GM23338 (cell line): ENCODE measurements around the gene GAK. TPM values are rescaled to one million over a fixed set of nuclear protein-coding genes. Genes with fewer than 3 reads are reported as not detected.

ENCODE experiments used
- ATAC-seq: fragments of 200-7000 bp; cut with Tn5 transposase; 3 replicates; pipeline ENCODE4 v1.9.1; 2020
- DNase-seq: peaks from one replicate; pipeline ENCODE4 v3.0.0-alpha.2; 2015; ENCODE audit warnings: low spot score
- H2AFZ ChIP-seq: fragments of 200-600 bp; sonication (generic); 2 replicates; pipeline ENCODE4 v1.8.0; 2016; ENCODE audit warnings: antibody characterized with exemption, mild to moderate bottlenecking, moderate library complexity
- H3F3A ChIP-seq: fragments of 200-600 bp; sonication (generic); replicated peaks from 2 replicates; pipeline ENCODE4 v1.8.0; 2017; ENCODE audit warnings: antibody characterized with exemption, mixed run types, low read depth
- H3K27ac ChIP-seq: fragments of 200-600 bp; sonication (generic); 2 replicates; pipeline ENCODE4 v1.6.1; 2016; ENCODE audit warnings: low read depth
- H3K27me3 ChIP-seq: fragments of 200-600 bp; sonication (generic); 2 replicates; pipeline ENCODE4 v1.8.0; 2016; ENCODE audit warnings: mild to moderate bottlenecking, mixed run types, moderate library complexity; ENCODE audit not compliant: insufficient read depth
- H3K36me3 ChIP-seq: fragments of 200-600 bp; sonication (generic); 2 replicates; pipeline ENCODE4 v1.8.0; 2016; ENCODE audit warnings: mild to moderate bottlenecking; ENCODE audit not compliant: insufficient read depth
- H3K4me1 ChIP-seq: fragments of 200-600 bp; sonication (generic); 2 replicates; pipeline ENCODE4 v1.8.0; 2016; ENCODE audit warnings: mild to moderate bottlenecking, moderate library complexity; ENCODE audit not compliant: insufficient read depth
- H3K4me2 ChIP-seq: fragments of 200-600 bp; sonication (generic); 2 replicates; pipeline ENCODE4 v1.7.1; 2017; ENCODE audit warnings: mixed run types
- H3K4me3 ChIP-seq: fragments of 200-600 bp; sonication (generic); 2 replicates; pipeline ENCODE4 v1.6.1; 2016; ENCODE audit warnings: mixed run types
- H3K79me2 ChIP-seq: fragments of 200-600 bp; sonication (generic); replicated peaks from 2 replicates; pipeline ENCODE4 v1.8.0; 2017; ENCODE audit warnings: mild to moderate bottlenecking; ENCODE audit not compliant: insufficient read depth
- H3K9me2 ChIP-seq: fragments of 200-600 bp; sonication (generic); 2 replicates; pipeline ENCODE4 v1.8.0; 2017; ENCODE audit not compliant: insufficient read depth
- H4K20me1 ChIP-seq: fragments of 200-600 bp; sonication (generic); replicated peaks from 2 replicates; pipeline ENCODE4 v1.8.0; 2017; ENCODE audit warnings: mild to moderate bottlenecking; ENCODE audit not compliant: insufficient read depth
- H3K27ac Mint-ChIP-seq: 2 replicates; pipeline ENCODE4 v1.8.0; 2020; ENCODE audit warnings: inconsistent platforms, mild to moderate bottlenecking, moderate library complexity, mixed read lengths
- H3K27me3 Mint-ChIP-seq: 3 replicates; pipeline ENCODE4 v1.8.0; 2022; ENCODE audit warnings: low read depth, mild to moderate bottlenecking, moderate library complexity, mixed read lengths, inconsistent platforms; ENCODE audit not compliant: insufficient read depth, poor library complexity
- H3K36me3 Mint-ChIP-seq: 3 replicates; pipeline ENCODE4 v1.8.0; 2021; ENCODE audit warnings: low read depth, mild to moderate bottlenecking, inconsistent platforms, moderate library complexity, mixed read lengths
- H3K4me1 Mint-ChIP-seq: 3 replicates; pipeline ENCODE4 v1.8.0; 2020; ENCODE audit warnings: mild to moderate bottlenecking, inconsistent platforms, mixed read lengths
- H3K4me3 Mint-ChIP-seq: 3 replicates; pipeline ENCODE4 v1.8.0; 2021; ENCODE audit warnings: moderate library complexity, mild to moderate bottlenecking, inconsistent platforms, mixed read lengths
- H3K9me3 Mint-ChIP-seq: 3 replicates; pipeline ENCODE4 v1.8.0; 2020; ENCODE audit warnings: moderate library complexity, mild to moderate bottlenecking, inconsistent platforms, mixed read lengths
- CREB1 ChIP-seq: fragments of 250-450 bp; sonication (Bioruptor Pico); IDR thresholded peaks from 2 replicates; pipeline ENCODE4 v1.5.0; 2020; ENCODE audit warnings: low read depth, mild to moderate bottlenecking, moderate library complexity
- EZH2 ChIP-seq: fragments of 200-600 bp; sonication (generic); IDR thresholded peaks from one replicate; pipeline ENCODE4 v1.8.0; 2017; ENCODE audit warnings: antibody characterized with exemption, mild to moderate bottlenecking, low read depth; ENCODE audit not compliant: unreplicated experiment
- EZH2phosphoT487 ChIP-seq: fragments of 200-600 bp; sonication (generic); IDR thresholded peaks from one replicate; pipeline ENCODE4 v1.8.1; 2018; ENCODE audit warnings: antibody characterized with exemption; ENCODE audit not compliant: unreplicated experiment
- POLR2AphosphoS5 ChIP-seq: IDR thresholded peaks from 2 replicates; pipeline ENCODE4 v1.6.1; 2016; ENCODE audit warnings: antibody characterized with exemption, low read depth
- REST ChIP-seq: IDR thresholded peaks from one replicate; pipeline ENCODE4 v1.6.1; 2018; ENCODE audit warnings: antibody characterized with exemption; ENCODE audit not compliant: unreplicated experiment
- ZNF331 ChIP-seq: fragments of 250-450 bp; sonication (Bioruptor Pico); IDR thresholded peaks from 2 replicates; pipeline ENCODE4 v1.5.0; 2020; ENCODE audit warnings: low read depth, mild to moderate bottlenecking, moderate library complexity
- polyA plus RNA-seq: library from polyadenylated mRNA; unstranded; fragments of >200 nt; fragmentation: Nextera tagmentation; extraction: Ambion mirVana; gene quantifications from 2 replicates; pipeline ENCODE4 v1.2.1, GENCODE V29; 2016
- total RNA-seq: library from RNA; depleted of rRNA; stranded (reverse); fragments of >200 nt; shearing (Covaris generic); gene quantifications from 2 replicates; pipeline ENCODE4 v1.2.3, GENCODE V29; 2014

GAK gene
- total and polyA plus RNA-seq, 2 experiments from 2014 or later: 48.5 to 124 TPM

- Histone ChIP-seq H4K20me1 (no peaks in the 10 kb centered on the region; the same call in 1 of the 2 replicates), H3F3A (no peaks in the 10 kb centered on the region), H3K27ac (no peak overlapping the region), H2AFZ (no peak overlapping the region), H3K79me2 (no peaks in the 10 kb centered on the region), H3K4me2 (no peak overlapping the region), H3K27me3 (no peaks in the 10 kb centered on the region), H3K9me2 (no peaks in the 10 kb centered on the region), H3K4me1 (no peaks in the 10 kb centered on the region), H3K36me3 (no peaks in the 10 kb centered on the region), H3K4me3 (no peak overlapping the region)
- H3K36me3 Mint-ChIP-seq: no peaks in the 10 kb centered on the region; the same call in 2 of the 3 replicates
- no peaks in the 10 kb centered on the region for H3K4me1 Mint-ChIP-seq
- no peak overlapping the region for H3K27ac Mint-ChIP-seq
- H3K9me3 Mint-ChIP-seq: no peaks in the 10 kb centered on the region
- no peak for TF ChIP-seq CREB1 (CRISPR knock-in tag)
- TF ChIP-seq REST: no peak
- no peak for ATAC-seq
- H3K27me3 Mint-ChIP-seq: peaks cover 4% of the 10 kb centered on the region
- H3K4me3 Mint-ChIP-seq: no peak overlapping the region
- DNase-seq: no peak
These were observed 25.1 kb upstream of the GAK start for GRCh38 chr4:957231-957580.

- Mint-ChIP-seq H3K36me3 (no peaks in the 10 kb centered on the region; the same call in 2 of the 3 replicates), H3K27ac (no peak overlapping the region), H3K4me1 (no peaks in the 10 kb centered on the region), H3K9me3 (no peaks in the 10 kb centered on the region), H3K27me3 (peaks cover 4% of the 10 kb centered on the region), H3K4me3 (no peak overlapping the region)
- Histone ChIP-seq H3F3A (no peaks in the 10 kb centered on the region), H3K27me3 (no peaks in the 10 kb centered on the region), H4K20me1 (no peaks in the 10 kb centered on the region; the same call in 1 of the 2 replicates), H3K36me3 (no peaks in the 10 kb centered on the region), H3K79me2 (no peaks in the 10 kb centered on the region), H2AFZ (no peak overlapping the region), H3K4me3 (no peak overlapping the region), H3K4me2 (no peak overlapping the region), H3K27ac (no peak overlapping the region), H3K9me2 (no peaks in the 10 kb centered on the region), H3K4me1 (no peaks in the 10 kb centered on the region)
- TF ChIP-seq EZH2 (no peak), POLR2AphosphoS5 (no peak), EZH2phosphoT487 (no peak), ZNF331 (no peak), REST (no peak)
- DNase-seq (no peak), ATAC-seq (no peak)
These were observed 24.6 kb upstream of the GAK start for GRCh38 chr4:956531-957230.
